ENCODE data around the gene USP25.

Gene USP25

GRCh38 chr21:15823486-15824150 lies 93.8 kb downstream of the USP25 start:
- no peak for ATAC-seq

DNA sequence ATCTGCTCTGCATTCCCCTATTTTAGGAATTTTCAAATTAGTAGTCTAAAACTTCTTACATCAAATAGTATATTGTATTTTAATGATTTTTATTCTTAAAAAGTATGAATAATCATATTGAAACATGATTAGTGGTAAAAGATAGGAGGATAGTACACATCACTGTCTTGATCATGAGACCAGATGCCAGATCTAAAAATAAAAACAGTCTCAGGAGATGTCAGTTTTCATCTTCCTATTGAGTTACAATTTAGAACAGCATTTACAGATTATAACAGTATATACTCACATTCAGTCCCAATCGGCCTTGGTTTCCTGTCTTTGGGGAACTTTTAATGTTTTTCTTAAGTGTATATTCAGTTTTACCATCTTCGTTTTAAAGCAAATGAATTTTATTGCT lies 95.9 kb downstream of the USP25 start:
- no peak for ATAC-seq

DNA sequence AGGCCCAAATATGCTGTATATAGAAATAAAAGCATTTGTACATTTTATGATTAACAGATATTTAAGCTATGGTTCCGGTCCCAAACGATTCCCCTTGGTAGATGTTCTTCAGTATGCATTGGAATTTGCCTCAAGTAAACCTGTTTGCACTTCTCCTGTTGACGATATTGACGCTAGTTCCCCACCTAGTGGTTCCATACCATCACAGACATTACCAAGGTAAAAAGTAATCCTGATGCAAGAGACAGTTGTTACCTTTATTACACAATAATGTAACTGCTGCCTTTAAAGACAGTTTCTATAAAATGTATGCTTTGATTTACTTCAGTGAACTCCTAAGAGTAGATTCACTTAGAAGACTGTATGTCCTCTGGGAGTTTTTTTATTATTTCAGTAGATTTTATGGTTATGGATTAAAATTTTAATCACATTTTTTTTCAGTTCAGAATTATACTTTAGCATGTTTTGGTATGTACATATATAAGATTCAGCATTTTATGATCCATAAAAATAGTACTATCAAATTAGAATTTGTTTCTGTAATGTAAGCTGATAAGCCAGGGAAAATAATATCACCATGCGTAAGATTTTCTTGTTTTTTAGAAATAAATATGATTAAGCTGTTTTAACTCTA lies 96.5 kb downstream of the USP25 start:
- ATAC-seq = peak in 1 of 2 donors; percentile 41

DNA sequence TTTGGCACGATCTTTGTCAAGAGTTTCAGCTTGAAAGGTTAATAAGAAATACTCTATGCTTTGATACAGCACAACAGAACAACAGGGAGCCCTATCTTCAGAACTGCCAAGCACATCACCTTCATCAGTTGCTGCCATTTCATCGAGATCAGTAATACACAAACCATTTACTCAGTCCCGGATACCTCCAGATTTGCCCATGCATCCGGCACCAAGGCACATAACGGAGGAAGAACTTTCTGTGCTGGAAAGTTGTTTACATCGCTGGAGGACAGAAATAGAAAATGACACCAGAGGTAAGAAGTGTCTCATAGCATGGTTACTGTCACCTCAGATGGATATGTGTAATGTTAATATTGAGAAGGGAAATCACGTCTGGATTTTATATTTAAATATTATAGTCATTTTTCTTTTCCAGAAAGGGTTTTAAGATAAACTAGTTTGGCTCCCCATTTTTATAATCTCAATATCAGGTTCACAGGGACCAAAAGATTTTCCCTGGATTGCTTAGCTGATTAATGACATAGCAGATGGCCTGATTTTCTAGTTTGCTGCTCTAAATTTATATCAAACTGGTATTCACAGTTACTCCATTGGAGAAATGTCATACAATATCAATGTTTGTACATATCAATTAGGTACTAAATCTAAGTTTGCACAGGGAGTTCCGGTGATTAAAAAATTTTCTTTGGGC lies 97.3 kb downstream of the USP25 start:
- no peak for ATAC-seq

DNA sequence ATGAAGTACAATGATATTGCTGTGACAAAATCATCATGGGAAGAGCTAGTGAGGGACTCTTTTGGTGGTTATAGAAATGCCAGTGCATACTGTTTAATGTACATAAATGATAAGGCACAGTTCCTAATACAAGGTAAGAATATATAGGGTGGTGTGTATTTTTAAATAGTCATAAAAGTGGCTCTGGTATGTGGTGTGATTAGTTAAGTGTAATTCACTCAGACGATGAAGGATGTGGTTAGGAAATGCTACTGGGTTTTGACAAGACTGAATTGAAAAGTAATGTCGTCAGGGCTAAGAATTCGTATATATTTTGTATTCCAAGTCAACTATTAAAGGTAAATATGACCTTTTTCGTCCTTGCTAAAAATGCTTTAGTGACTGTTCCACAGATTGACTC lies 101.7 kb downstream of the USP25 start:
- ATAC-seq = no peak

DNA sequence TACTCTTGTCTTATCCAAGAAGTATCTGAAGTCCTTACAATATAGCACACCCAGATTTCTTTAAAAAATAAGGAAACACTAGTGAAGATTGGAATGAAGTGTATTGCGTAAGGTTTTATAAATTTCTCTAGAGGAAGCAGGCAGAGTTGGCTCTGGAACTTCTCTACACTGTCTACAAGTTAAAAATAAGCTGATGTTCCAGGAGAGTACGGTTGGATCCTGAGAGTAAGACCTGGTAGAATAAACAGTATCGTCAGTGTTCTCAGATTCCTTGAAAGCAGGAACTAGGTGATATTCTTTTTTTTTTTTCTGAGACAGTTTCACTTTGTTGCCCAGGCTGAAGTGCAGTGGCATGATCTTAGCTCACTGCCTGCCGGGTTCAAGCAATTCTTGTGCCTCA lies 107.9 kb downstream of the USP25 start:
- ATAC-seq = no peak

DNA sequence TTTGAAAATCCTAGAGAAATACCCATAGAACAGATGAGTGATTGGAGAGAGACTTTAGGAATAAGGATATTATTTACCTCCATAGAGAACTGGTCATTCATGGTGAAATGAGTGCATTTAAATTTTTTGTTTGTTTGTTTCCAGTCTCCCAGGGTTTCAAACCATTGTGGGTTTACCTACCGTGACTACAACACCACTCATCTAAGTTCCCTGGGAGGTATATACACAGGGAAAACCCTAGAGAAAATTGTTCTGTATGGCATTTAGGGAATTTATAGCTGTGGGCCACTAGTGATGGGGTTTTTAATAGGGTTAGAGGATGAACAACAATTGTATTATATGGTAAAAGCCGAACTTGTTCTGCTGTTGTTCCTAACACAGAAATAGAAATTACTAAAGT lies 109.2 kb downstream of the USP25 start:
- no peak for ATAC-seq

DNA sequence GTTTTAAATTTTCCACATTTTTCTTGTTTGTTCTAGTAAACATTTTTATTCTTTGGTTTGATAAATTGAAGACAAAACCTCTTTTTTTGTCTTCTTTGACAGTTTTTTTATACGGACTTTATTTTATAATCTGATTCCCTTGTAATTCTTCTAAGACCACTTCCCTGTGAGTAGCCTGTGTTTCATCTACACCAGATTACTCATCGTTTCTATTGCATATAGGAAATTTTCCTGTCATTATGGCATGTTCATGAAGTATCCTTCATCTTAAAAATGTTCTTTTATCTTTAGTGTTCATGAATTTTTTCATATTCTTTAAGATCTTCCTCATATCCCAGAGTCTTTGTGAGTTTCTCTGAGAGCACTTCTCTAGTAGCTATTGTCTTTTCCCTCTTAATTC lies 109.8 kb downstream of the USP25 start:
- ATAC-seq = no peak

GRCh38 chr21:15840406-15840805 lies 110.6 kb downstream of the USP25 start:
- ATAC-seq = no peak

DNA sequence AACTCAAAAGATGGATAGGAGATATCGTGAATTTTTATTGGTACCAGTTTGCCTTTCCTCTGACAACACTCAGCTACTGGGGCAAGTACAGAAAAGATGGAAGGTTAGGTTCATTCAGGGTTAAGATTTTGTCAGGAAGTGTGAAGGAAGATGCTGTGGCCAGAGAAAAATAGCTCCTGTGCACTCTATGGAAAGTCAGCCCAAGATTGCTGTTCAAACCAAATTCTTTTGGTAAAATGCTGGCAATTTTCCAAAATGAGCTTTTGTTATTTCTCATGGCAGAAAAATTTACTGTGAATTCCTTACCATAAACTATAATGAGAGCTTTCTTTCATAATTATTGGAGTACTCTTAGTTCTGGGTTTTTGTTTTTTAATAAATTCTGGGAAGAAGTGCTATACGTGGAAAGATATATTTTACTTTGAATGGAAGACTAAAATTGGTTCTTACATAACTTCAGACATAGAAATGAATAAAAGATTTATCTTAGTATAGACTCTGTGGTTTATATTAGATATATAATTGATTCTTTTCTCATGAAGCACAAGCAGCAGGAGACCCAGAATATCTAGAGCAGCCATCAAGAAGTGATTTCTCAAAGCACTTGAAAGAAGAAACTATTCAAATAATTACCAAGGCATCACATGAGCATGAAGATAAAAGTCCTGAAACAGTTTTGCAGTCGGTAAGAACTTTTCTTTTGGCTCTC lies 112.2 kb downstream of the USP25 start:
- no peak for ATAC-seq

- ATAC-seq = no peak
Measured at GRCh38 chr21:15842565-15842880, 112.7 kb downstream of the USP25 start.

GRCh38 chr21:15843766-15844165 lies 114.0 kb downstream of the USP25 start:
- ATAC-seq = no peak

DNA sequence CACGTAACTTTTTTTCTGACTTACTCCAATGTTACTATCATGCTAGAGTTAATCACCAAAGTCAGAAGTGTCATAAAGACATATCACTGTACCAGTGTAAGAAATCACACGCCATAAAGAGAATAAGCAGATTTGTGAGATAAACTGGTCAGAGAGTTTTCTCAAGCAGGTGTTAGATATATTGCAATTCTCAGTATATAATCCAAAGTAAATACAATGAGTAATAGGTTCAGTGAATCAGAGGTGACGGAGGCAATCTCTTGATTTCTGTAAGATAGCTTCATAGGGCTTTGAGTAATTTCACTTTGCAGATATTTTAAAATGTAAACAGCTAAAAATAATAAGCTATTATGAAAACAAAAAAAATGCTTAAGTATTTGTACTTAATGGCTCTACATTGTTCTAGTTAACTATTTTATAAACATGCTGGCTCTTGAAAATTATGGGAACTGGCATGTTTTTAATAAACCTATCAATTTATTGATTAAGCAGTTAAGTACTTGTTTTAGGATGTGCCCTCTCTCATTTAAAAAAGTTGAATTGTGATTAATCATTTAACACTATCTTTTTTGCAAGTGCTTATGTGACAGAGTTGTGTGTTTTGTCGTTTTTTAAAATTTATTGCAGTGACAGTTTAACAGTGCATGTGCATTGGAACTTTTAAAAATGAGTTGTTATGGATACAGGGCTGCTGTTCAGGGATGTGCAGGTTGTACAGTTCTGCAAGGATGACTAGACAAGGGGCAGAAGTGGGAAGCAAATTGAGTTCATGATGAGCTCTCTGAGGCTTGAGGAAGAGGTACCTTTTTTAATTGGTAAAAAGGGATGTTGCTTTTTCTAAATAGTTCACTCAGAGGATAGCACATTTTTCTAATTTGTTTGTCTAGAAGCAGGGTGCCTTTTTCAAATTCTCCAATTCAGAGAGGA lies 119.1 kb downstream of the USP25 start:
- ATAC-seq = peak; percentile 25 to 43

GRCh38 chr21:15849927-15850326 lies 120.1 kb downstream of the USP25 start:
- ATAC-seq = no peak

DNA sequence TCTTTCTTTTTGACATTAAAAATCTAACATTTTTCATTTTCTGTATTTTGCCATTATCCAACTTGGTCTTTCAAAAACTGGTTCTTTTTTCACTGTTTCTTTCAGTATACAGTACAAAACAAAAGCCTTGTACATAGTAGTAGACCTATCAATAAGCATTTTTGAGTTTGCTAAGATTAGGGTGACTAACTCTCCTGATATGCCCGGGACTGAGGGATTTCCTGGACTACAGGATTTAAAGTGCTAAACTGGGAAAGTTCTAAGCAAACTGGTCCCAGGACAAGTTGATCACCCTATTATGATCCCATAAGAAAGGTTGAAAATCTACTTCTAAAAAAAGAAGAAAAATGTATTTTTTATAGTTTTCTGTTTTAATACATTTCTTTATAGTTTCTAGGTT lies 120.9 kb downstream of the USP25 start:
- no peak for ATAC-seq

GRCh38 chr21:15852146-15852545 lies 122.4 kb downstream of the USP25 start:
- ATAC-seq = no peak

- no peak for ATAC-seq
Measured at GRCh38 chr21:15853126-15853525, 123.3 kb downstream of the USP25 start.

DNA sequence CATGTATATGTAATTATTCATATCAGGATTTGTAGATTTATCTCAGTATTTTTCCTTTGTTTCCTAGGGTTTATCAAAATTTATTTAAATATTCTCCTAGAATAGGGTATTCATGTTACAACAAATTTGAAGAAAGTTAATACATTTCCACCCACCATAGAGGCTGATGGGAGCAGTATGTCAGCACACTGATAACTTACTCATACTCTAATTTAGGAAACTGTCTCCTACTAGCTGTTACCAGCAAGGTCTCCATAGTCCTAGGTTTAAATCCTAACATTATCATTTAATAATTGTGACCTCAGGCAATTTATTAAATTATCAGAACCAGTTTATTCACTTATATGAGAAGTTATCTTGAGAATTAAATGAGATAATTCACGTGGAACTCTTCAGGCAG lies 127.0 kb downstream of the USP25 start:
- no peak for ATAC-seq

- no peak for ATAC-seq
Measured at GRCh38 chr21:15857740-15858139, 128.0 kb downstream of the USP25 start.

GRCh38 chr21:15860541-15860940 lies 130.8 kb downstream of the USP25 start:
- ATAC-seq = no peak

GRCh38 chr21:15868940-15869339 lies 139.2 kb downstream of the USP25 start:
- ATAC-seq = no peak

DNA sequence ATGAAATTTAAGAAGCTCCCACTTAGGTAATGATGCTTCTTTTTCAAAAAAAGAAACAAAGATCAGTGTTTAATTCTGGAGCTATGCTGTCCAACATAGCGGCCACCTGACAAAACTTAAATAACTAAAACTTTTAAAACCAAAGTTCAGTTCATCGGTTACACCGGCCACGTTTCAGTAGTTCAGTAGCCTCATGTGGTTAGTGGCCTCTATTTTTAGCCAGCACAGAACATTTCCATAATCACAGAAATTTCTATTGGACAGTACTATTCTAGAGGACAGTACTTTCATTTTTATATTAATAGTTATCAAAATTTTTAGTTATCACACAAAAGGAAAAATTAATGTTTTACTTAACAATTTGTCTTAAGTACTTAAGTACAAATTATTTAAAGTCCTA lies 141.0 kb downstream of the USP25 start:
- ATAC-seq = no peak

DNA sequence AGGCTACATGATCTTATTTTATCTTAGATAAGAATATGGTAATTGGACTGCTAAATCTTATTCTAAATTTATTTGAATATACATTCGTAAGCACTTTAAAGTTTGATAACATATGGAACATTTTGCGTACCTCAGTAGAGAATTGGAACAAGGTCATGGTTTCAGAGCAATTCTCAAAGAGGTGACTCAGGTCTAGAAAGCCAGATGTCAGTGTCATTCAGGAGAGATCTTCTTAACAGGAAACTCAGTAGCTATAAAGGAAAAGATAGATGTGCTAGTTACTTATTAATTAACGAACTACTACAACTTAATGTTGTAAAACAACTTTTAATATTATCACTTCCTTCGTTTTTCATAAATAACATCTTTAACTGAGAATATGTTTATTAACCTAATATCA lies 142.5 kb downstream of the USP25 start:
- ATAC-seq = no peak

Data from activated CD4-positive, CD25-positive, alpha-beta regulatory T cell treated with anti-CD3 and anti-CD28 coated beads, Interleukin-2, amount 50 U/mL, for 24 hours (primary cell).